Cardiac fibroblast (primary cell): ENCODE measurements around the gene PDPN.

Source experiments
- DNase-seq, 2 donors: peaks; one replicate each; pipeline versions ENCODE4 v3.0.0 to v3.0.0-alpha.2; 2010; ENCODE audit warnings: low read depth in 2 of 2
- H3K4me3 ChIP-seq, 2 donors: replicated peaks in 1 of 2; 1 replicate in 1 of 2; 2 replicates in 1 of 2; pipeline ENCODE4 v1.5.1; 2011; ENCODE audit warnings: low read depth in 2 of 2, low read length in 2 of 2, mild to moderate bottlenecking in 2 of 2, moderate library complexity in 1 of 2
- TF ChIP-seq, protein P1 (sequence below): IDR thresholded peaks from one replicate; pipeline ENCODE4 v1.5.1; 2011; ENCODE audit warnings: low read depth, mild to moderate bottlenecking, low read length, inconsistent platforms

The PDPN gene

GRCh38 chr1:13623021-13623637, 39.5 kb downstream of the PDPN start:
- no peak overlapping the region for H3K4me3 ChIP-seq
- TF ChIP-seq, protein P1, sequence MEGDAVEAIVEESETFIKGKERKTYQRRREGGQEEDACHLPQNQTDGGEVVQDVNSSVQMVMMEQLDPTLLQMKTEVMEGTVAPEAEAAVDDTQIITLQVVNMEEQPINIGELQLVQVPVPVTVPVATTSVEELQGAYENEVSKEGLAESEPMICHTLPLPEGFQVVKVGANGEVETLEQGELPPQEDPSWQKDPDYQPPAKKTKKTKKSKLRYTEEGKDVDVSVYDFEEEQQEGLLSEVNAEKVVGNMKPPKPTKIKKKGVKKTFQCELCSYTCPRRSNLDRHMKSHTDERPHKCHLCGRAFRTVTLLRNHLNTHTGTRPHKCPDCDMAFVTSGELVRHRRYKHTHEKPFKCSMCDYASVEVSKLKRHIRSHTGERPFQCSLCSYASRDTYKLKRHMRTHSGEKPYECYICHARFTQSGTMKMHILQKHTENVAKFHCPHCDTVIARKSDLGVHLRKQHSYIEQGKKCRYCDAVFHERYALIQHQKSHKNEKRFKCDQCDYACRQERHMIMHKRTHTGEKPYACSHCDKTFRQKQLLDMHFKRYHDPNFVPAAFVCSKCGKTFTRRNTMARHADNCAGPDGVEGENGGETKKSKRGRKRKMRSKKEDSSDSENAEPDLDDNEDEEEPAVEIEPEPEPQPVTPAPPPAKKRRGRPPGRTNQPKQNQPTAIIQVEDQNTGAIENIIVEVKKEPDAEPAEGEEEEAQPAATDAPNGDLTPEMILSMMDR = no peak
- peak in 1 of 2 donors; percentile 38 for DNase-seq

DNA sequence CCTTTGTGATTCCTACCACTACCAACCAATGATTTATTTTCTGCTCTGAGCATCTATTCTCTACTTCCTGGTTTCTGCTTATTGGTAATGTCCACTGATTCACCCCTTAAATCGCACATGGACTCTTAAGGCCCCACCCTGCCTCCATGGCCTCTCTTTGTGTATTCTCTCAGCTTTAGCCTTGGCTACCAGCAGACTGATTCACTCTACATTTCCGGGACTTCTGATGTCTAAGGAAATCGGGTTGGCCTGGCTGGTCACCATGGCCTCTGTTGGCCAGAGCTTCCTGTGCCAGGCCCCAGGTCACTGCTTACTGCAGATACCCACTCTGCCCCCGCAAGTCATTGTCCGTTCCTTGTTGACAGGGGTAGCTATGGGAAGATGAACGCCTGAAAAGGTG, 40.9 kb downstream of the PDPN start:
- TF ChIP-seq, protein P1 = no peak
- no peak overlapping the region for H3K4me3 ChIP-seq
- peak in 1 of 2 donors; percentile 30 for DNase-seq

GRCh38 chr1:13627127-13627526, 43.5 kb downstream of the PDPN start:
- H3K4me3 ChIP-seq = no peak overlapping the region
- TF ChIP-seq, protein P1 = no peak
- DNase-seq = no peak

GRCh38 chr1:13628218-13628617, 44.6 kb downstream of the PDPN start:
- DNase-seq = peak in 1 of 2 donors; percentile 52

GRCh38 chr1:13628711-13629110, 45.1 kb downstream of the PDPN start:
- DNase-seq = peak in 1 of 2 donors; percentile 62
- H3K4me3 ChIP-seq = no peak overlapping the region
- TF ChIP-seq, protein P1 = no peak

More at GRCh38 chr1:13628218-13628617, 44.6 kb downstream of the PDPN start:
- no peak overlapping the region for H3K4me3 ChIP-seq
- TF ChIP-seq, protein P1 = no peak

DNA sequence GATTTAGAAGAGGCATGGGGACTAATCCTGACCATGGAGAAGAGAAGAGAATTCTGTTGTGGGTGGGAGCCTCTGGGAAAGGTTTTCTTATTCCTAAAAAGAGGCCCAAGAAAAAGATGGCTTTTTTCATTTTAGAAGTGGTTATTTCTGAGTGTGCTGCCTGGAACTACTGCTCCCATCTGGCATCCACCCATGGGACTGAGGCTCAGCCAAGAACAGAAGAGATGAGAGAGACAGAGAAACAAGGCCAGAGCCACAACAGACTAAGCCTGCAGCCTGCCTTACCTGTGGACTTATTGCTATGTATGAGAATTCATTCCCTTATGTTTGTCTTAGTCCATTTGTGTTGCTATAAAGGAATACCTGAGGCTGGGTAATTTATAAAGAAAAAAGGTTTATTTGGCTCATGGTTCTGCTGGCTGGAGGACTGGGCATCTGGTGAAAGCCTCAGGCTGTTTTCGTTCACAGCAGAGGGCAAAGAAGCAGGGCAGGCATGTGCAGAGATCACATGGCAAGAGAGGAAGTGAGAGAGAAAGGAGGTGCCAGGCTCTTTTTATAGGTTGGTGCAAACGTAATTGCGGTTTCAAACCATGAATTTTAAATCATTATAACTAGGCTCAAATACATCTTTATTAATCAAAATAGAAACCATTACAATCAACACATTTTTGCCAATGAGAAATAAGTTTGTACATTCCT, 58.8 kb downstream of the PDPN start:
- DNase-seq = no peak
- TF ChIP-seq, protein P1 = no peak

More for the DNA sequence above, 58.8 kb downstream of the PDPN start:
- H3K4me3 ChIP-seq = no peak overlapping the region
